Stimulated activated CD4-positive, alpha-beta T cell treated with anti-CD3 and anti-CD28 coated beads, Interleukin-1b, Interleukin-23, amount 100 ng/mL, for 4 hours (primary cell): ENCODE measurements around the gene SLITRK2.

ENCODE experiments used
- DNase-seq, 2 donors: peaks; one replicate each; pipeline ENCODE4 v3.0.0-alpha.2; 2020; ENCODE audit warnings: low read depth in 2 of 2

The SLITRK2 gene

DNA sequence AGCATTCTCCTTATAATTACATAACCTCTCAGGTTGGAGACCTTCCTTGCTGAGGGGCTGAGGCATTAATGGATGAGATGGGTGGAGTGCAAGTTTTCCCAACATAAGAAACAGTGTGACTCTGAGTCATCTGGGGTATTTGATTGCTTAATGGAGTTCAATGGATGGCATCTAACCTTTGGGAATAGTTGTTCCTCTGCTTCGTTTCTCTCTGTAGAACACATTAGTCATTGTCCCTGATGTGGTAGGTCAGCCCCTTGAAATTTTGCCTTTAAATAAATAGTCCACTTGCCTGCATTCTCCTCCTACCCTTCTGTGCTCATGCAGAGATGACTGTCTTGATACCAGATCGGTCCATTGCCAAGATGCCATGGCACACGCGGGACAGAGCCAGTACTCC is 38.6 kb downstream of the SLITRK2 start:
- no peak for DNase-seq

DNA sequence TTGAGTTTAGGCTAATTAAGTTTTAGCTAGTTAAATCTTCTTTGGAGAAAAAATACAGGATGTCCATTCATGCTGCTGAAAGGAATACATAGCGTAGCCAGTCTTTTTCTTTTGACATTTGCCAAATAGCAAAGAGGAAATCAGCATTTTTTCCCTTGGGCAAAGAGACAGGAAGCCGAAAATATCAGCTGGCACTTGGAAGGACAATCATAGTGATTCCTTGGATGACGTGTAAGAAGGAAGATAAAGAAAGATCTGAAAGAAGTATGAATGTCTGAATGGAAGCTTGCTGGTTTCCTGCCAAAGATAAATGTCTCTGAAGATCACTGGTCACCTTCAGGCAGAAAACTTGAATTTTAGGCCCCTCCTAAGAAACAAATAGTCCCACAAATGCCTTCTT is 44.2 kb downstream of the SLITRK2 start:
- no peak for DNase-seq

DNA sequence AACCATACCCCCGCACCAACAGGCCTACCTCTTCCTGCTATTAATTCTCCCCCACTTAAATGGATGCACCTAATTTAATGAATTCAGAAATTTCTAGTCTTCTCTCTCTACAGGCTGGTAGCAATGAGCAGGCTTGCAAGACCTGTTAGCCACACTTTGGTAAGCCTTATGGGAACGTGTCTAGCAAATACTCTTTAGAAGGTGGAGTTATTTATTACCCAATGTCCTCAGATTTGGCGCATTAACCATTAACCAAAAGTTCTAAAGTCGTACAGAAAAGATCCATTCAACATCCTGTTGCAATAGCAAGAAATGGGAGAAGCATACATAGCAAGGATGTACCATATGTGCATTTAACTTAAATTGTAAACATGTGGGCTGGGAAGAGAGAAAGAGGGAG is 47.5 kb downstream of the SLITRK2 start:
- DNase-seq = no peak
